ENCODE data around the gene MUC3A.

DNA sequence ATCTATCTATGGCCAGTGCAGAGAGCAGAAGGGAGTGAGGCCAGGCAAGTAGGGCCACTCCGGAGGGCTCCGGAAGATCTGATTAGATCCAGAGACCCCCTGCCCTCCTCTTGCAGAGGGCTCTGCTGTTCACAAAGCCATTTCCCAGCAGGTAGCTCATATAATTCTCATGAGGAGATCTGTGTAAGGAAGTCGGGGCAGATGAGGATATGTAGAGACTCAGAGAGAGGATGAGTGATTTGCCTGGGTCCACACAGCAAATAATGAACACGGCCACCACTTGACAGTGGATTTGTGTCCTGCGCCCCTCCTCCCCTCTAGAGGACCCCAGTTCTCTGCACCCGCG is 22.6 kb downstream of the MUC3A start:
- TF ChIP-seq, protein P1, sequence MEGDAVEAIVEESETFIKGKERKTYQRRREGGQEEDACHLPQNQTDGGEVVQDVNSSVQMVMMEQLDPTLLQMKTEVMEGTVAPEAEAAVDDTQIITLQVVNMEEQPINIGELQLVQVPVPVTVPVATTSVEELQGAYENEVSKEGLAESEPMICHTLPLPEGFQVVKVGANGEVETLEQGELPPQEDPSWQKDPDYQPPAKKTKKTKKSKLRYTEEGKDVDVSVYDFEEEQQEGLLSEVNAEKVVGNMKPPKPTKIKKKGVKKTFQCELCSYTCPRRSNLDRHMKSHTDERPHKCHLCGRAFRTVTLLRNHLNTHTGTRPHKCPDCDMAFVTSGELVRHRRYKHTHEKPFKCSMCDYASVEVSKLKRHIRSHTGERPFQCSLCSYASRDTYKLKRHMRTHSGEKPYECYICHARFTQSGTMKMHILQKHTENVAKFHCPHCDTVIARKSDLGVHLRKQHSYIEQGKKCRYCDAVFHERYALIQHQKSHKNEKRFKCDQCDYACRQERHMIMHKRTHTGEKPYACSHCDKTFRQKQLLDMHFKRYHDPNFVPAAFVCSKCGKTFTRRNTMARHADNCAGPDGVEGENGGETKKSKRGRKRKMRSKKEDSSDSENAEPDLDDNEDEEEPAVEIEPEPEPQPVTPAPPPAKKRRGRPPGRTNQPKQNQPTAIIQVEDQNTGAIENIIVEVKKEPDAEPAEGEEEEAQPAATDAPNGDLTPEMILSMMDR (IDR thresholded peaks at IDR 0.05; ENCODE audit: borderline replicate concordance, extremely low read depth, low read length, poor library complexity, severe bottlenecking) = no peak
- no peak for TF ChIP-seq EZH2 (IDR thresholded peaks at IDR 0.05; ENCODE audit: borderline replicate concordance, low read depth, low read length, severe bottlenecking)

Measured in DND-41 (cell line).